ENCODE results near the gene CABLES1.
A peak's percentile ranks its signal among the peaks of the same experiment; 100 is the strongest.

DNA sequence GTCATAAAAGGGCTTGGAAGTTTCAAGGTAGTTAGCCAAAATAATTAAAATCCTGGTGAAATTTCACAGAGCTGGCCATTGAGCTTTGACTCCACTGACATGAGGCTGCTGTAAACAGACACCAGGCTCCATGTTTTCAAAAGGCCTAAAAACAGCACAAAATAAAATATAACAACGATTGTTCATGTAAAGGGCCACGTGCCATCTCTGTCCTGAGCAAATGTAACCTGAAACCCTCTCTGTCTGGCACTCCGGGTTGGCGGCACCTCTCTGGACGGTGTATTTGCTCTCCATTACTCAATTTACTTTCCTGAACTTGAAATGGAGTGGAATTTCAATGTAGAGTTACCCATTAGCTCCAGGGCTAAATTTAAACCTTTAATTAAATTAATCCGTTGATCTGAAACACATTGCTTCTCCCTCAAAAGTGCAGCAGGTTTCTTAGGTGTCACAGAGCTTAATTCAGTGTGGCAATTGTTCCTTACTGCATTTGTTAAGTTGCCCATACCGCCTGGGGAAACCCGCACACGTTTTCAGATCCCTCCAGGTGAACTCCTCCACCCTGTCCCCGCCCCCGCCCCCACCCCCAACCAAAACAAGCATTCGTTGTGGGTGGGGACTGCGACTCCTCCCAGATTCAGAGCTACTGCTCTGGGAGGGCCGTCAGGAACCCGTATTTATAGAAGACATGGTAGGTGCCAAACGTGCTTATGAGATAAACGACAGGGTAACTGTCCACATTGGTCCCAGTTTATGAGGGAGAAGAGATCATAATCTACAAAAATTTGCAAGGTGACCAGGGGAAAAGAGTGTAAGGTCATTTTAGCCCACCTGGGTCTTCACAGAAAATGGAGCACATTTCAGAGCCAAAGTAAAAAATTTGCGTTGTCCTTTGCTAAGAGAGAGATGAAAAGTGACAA lies 1.2 kb upstream of the CABLES1 start:
- TF ChIP-seq, protein P1, sequence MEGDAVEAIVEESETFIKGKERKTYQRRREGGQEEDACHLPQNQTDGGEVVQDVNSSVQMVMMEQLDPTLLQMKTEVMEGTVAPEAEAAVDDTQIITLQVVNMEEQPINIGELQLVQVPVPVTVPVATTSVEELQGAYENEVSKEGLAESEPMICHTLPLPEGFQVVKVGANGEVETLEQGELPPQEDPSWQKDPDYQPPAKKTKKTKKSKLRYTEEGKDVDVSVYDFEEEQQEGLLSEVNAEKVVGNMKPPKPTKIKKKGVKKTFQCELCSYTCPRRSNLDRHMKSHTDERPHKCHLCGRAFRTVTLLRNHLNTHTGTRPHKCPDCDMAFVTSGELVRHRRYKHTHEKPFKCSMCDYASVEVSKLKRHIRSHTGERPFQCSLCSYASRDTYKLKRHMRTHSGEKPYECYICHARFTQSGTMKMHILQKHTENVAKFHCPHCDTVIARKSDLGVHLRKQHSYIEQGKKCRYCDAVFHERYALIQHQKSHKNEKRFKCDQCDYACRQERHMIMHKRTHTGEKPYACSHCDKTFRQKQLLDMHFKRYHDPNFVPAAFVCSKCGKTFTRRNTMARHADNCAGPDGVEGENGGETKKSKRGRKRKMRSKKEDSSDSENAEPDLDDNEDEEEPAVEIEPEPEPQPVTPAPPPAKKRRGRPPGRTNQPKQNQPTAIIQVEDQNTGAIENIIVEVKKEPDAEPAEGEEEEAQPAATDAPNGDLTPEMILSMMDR (IDR thresholded peaks at IDR 0.05): no peak
- no peak for TF ChIP-seq RAD21 (IDR thresholded peaks at IDR 0.05; ENCODE audit: low read length)
- no peak for TF ChIP-seq SIN3A (IDR thresholded peaks at IDR 0.05; ENCODE audit: borderline replicate concordance, low read depth, low read length)
- TF ChIP-seq, protein P2, sequence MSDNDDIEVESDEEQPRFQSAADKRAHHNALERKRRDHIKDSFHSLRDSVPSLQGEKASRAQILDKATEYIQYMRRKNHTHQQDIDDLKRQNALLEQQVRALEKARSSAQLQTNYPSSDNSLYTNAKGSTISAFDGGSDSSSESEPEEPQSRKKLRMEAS (IDR thresholded peaks at IDR 0.05; ENCODE audit: low read depth): 0 out of 2 replicates have a peak, but pooled peaks have one; percentile 23
- TF ChIP-seq SMC3 (IDR thresholded peaks at IDR 0.05; ENCODE audit: low read depth, low read length): no peak
